Measurements from ENCODE around the gene PRICKLE1.

DNA sequence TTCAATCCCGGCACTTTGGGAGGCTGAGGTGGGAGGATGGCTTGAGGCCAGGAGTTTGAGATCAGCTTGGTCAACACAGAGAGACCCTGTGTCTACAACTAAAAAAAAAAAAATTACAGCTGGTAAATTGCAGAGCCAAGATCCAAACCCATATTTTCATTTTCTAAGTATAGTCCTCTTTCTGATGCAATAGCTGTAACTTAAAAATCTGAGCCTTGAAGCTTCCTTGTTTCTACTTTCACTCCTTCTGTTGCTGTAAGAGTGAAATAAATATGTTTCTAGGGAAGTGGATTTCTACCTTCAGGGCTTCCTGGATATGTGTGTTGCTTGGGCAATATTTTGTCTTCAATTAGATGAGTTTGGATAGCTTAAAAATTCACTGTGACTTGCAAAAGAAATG, 42.0 kb upstream of the PRICKLE1 start:
- TF ChIP-seq POLR2AphosphoS5 (IDR thresholded peaks at IDR 0.05), result no peak
- TF ChIP-seq, protein P1, sequence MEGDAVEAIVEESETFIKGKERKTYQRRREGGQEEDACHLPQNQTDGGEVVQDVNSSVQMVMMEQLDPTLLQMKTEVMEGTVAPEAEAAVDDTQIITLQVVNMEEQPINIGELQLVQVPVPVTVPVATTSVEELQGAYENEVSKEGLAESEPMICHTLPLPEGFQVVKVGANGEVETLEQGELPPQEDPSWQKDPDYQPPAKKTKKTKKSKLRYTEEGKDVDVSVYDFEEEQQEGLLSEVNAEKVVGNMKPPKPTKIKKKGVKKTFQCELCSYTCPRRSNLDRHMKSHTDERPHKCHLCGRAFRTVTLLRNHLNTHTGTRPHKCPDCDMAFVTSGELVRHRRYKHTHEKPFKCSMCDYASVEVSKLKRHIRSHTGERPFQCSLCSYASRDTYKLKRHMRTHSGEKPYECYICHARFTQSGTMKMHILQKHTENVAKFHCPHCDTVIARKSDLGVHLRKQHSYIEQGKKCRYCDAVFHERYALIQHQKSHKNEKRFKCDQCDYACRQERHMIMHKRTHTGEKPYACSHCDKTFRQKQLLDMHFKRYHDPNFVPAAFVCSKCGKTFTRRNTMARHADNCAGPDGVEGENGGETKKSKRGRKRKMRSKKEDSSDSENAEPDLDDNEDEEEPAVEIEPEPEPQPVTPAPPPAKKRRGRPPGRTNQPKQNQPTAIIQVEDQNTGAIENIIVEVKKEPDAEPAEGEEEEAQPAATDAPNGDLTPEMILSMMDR (IDR thresholded peaks at IDR 0.05), result no peak
